K562 (cell line): ENCODE results near the gene ZNF235. TPM values are rescaled to one million over a fixed set of nuclear protein-coding genes. Genes with fewer than 3 reads are reported as not detected.

Source experiments
- ATAC-seq: fragments of 200-7000 bp; cut with Tn5 transposase; 3 replicates; pipeline ENCODE4 v1.9.1; 2020; ENCODE audit warnings: moderate library complexity
- BruUV-seq: library from RNA; stranded (reverse); fragments of 400-500 nt; replicated peaks from 2 replicates; lab custom pipeline; 2021; lab: Mats Ljungman, UMichigan
- CTCF ChIA-PET: fragments of 300-600 bp; formaldehyde crosslinking; extraction: SDS; loops from one replicate; lab custom pipeline; 2021; ENCODE audit warnings: low intra/inter-chr PET ratio; lab: Yijun Ruan, JAX
- POLR2A ChIA-PET: fragments of 300-600, 350-650 bp; sonication (Branson Sonifier 250); formaldehyde crosslinking; extraction: SDS; loops from one replicate; lab custom pipeline; 2021; ENCODE audit warnings: antibody characterized with exemption, inconsistent platforms; lab: Yijun Ruan, JAX
- DNase-seq, 4 experiments: peaks; one replicate each; pipeline versions ENCODE4 v3.0.0 to v3.0.0-alpha.2; 2011 to 2018; ENCODE audit warnings: low spot score in 3 of 4, mixed read lengths in 3 of 4; ENCODE audit errors: extremely low read depth in 1 of 4
- FAIRE-seq: peaks from 2 replicates; lab custom pipeline; 2011; peaks lifted over from hg19 to GRCh38; lab: Jason Lieb, UNC
- H2AFZ ChIP-seq: 2 replicates; pipeline ENCODE4 v1.6.0; 2011; ENCODE audit warnings: low read depth, low read length, control low read depth, inconsistent platforms
- H3K27ac ChIP-seq: fragments of 200-600 bp; 3 replicates; pipeline ENCODE4 v1.8.0; 2011; ENCODE audit warnings: low read depth, mild to moderate bottlenecking, control low read depth, inconsistent platforms, low read length, moderate library complexity, mixed read lengths; ENCODE audit errors: extremely low read depth
- H3K27me3 ChIP-seq, 2 experiments: fragments of 300-600 bp in 1 of 2; 2 replicates in 1 of 2; 3 replicates in 1 of 2; pipeline versions ENCODE4 v1.6.0 to v1.8.0; 2011; ENCODE audit warnings: inconsistent platforms in 2 of 2, low read length in 2 of 2, mild to moderate bottlenecking in 1 of 2, mixed read lengths in 1 of 2, moderate library complexity in 1 of 2; ENCODE audit not compliant: control insufficient read depth in 2 of 2, insufficient read depth in 2 of 2
- H3K36me3 ChIP-seq: fragments of 300-600 bp; 3 replicates; pipeline ENCODE4 v1.8.0; 2011; ENCODE audit warnings: mild to moderate bottlenecking, low read length, inconsistent platforms; ENCODE audit not compliant: control insufficient read depth, insufficient read depth
- H3K4me1 ChIP-seq, 2 experiments: fragments of 200-600 bp in 1 of 2; replicated peaks in 1 of 2; 2 replicates in 1 of 2; 3 replicates in 1 of 2; pipeline versions ENCODE4 v1.5.1 to v1.8.0; 2011; ENCODE audit warnings: inconsistent platforms in 2 of 2, low read length in 2 of 2, mild to moderate bottlenecking in 1 of 2, mixed read lengths in 1 of 2, moderate library complexity in 1 of 2; ENCODE audit not compliant: control insufficient read depth in 2 of 2, insufficient read depth in 2 of 2
- H3K4me2 ChIP-seq: 2 replicates; pipeline ENCODE4 v1.6.1; 2011; ENCODE audit warnings: low read length, control low read depth, inconsistent platforms, mixed read lengths; ENCODE audit not compliant: insufficient read depth
- H3K4me3 ChIP-seq: fragments of 200-600 bp; sonication (generic), shearing (Covaris generic); 2 replicates; pipeline ENCODE4 v1.5.1; 2016; ENCODE audit warnings: control low read depth, inconsistent platforms
- H3K79me2 ChIP-seq: fragments of 200-600 bp; 3 replicates; pipeline ENCODE4 v1.8.0; 2011; ENCODE audit warnings: low read length, inconsistent platforms; ENCODE audit not compliant: control insufficient read depth, insufficient read depth
- H3K9ac ChIP-seq, 2 experiments: 2 replicates each; pipeline versions ENCODE4 v1.6.0 to v1.6.1; 2011; ENCODE audit warnings: low read depth in 2 of 2, low read length in 2 of 2, control low read depth in 1 of 2, inconsistent platforms in 1 of 2, mild to moderate bottlenecking in 1 of 2, mixed read lengths in 1 of 2; ENCODE audit not compliant: insufficient read depth in 1 of 2
- H3K9me1 ChIP-seq: one replicate; pipeline ENCODE4 v1.6.0; 2011; ENCODE audit warnings: inconsistent platforms, mild to moderate bottlenecking, low read length, moderate library complexity; ENCODE audit not compliant: control insufficient read depth, insufficient read depth
- H3K9me3 ChIP-seq: replicated peaks from 2 replicates; pipeline ENCODE4 v1.5.1; 2011; ENCODE audit warnings: low read depth, low read length, inconsistent platforms; ENCODE audit not compliant: control insufficient read depth, insufficient read depth
- H4K20me1 ChIP-seq: replicated peaks from 2 replicates; pipeline ENCODE4 v1.6.1; 2011; ENCODE audit warnings: low read length, inconsistent platforms, mixed read lengths; ENCODE audit not compliant: control insufficient read depth, insufficient read depth
- CC2D1A ChIP-seq: fragments of 450-650 bp; IDR thresholded peaks from 2 replicates; pipeline ENCODE4 v1.6.1; 2017; ENCODE audit warnings: mild to moderate bottlenecking
- CHD4 ChIP-seq: fragments of 200-600 bp; sonication (generic); IDR thresholded peaks from 3 replicates; pipeline ENCODE4 v1.6.1; 2012; ENCODE audit warnings: low read depth, mild to moderate bottlenecking, mixed read lengths, low read length, inconsistent platforms; ENCODE audit not compliant: insufficient read depth, insufficient replicate concordance, poor library complexity, severe bottlenecking
- CSDE1 ChIP-seq, 2 experiments: fragments of 450-650 bp; IDR thresholded peaks; 2 replicates each; pipeline ENCODE4 v1.6.1; 2016; ENCODE audit warnings: mild to moderate bottlenecking in 1 of 2
- DPF2 ChIP-seq: fragments of 450-650 bp; IDR thresholded peaks from 2 replicates; pipeline ENCODE4 v1.6.1; 2016
- EGR1 ChIP-seq: fragments of 450-650 bp; conservative IDR thresholded peaks from 2 replicates; pipeline ENCODE4 v1.6.1; 2017; ENCODE audit warnings: mild to moderate bottlenecking
- ESRRA ChIP-seq: fragments of 450-650 bp; IDR thresholded peaks from 2 replicates; pipeline ENCODE4 v1.6.1; 2014; ENCODE audit warnings: low read depth, mild to moderate bottlenecking, moderate library complexity, borderline replicate concordance
- MCM2 ChIP-seq: fragments of 450-650 bp; IDR thresholded peaks from 2 replicates; pipeline ENCODE4 v1.6.1; 2017; ENCODE audit warnings: low read depth, mild to moderate bottlenecking
- MCM5 ChIP-seq: fragments of 450-650 bp; IDR thresholded peaks from 2 replicates; pipeline ENCODE4 v1.6.1; 2016; ENCODE audit warnings: low read depth
- OTX1 ChIP-seq: fragments of 450-650 bp; formaldehyde crosslinking; IDR thresholded peaks from 2 replicates; pipeline ENCODE4 v1.4.0; 2022; ENCODE audit warnings: mild to moderate bottlenecking
- PKNOX1 ChIP-seq: fragments of 450-650 bp; IDR thresholded peaks from 2 replicates; pipeline ENCODE4 v1.6.1; 2016
- SPI1 ChIP-seq: IDR thresholded peaks from 2 replicates; pipeline ENCODE4 v1.6.1; 2011; ENCODE audit warnings: low read depth, low read length, control low read depth, borderline replicate concordance
- TAF7 ChIP-seq: fragments of 450-650 bp; IDR thresholded peaks from 2 replicates; pipeline ENCODE4 v1.6.1; 2016; ENCODE audit warnings: missing genetic modification characterization, missing compliant biosample characterization
- TARDBP ChIP-seq: fragments of 450-650 bp; IDR thresholded peaks from 2 replicates; pipeline ENCODE4 v1.6.1; 2016
- ZBTB8A ChIP-seq: fragments of 450-650 bp; IDR thresholded peaks from 2 replicates; pipeline ENCODE4 v1.6.1; 2018; ENCODE audit warnings: mild to moderate bottlenecking, moderate library complexity; ENCODE audit not compliant: partially characterized antibody
- ZNF586 ChIP-seq: fragments of 450-650 bp; formaldehyde crosslinking; conservative IDR thresholded peaks from 2 replicates; pipeline ENCODE4 v1.4.0; 2020; ENCODE audit warnings: mild to moderate bottlenecking, moderate library complexity
- WGBS: fragments of 100-300 bp; shearing (Covaris generic); methylation state at CpG from one replicate; pipeline ENCODE4 v1.1.6; 2016; ENCODE audit warnings: low coverage, mixed read lengths; ENCODE audit not compliant: insufficient coverage; ENCODE audit errors: missing lambda C conversion rate; 5-methylcytosine and 5-hydroxymethylcytosine counted together
- in situ Hi-C: fragments of 300-500 bp; cut with MboI; formaldehyde crosslinking; loops from 4 replicates; pipeline ENCODE4 v1.15.0; 2018; ENCODE audit warnings: inconsistent platforms, mixed read lengths
- intact Hi-C: fragments of 100-400 bp; cut with micrococcal nuclease; formaldehyde crosslinking; loops from 2 replicates; pipeline ENCODE4 v1.14.2; 2022
- polyA plus RNA-seq, 8 experiments: library from polyadenylated mRNA; depleted of rRNA in 4 of 8; stranded (reverse) in 5 of 8; unstranded in 3 of 8; fragments of >200 nt; fragmentation: Nextera tagmentation in 2 of 8; fragmentation: Illumina TruSeq in 1 of 8; extraction: Ambion mirVana in 2 of 8; extraction: Trizol in 1 of 8; gene quantifications; 2 replicates each; pipeline versions ENCODE4 v1.2.1 to v1.2.3, GENCODE V29; 2011 to 2014; ENCODE audit warnings: inconsistent platforms in 1 of 8, missing spikeins in 1 of 8
- total RNA-seq, 7 experiments: library from RNA; depleted of rRNA in 6 of 7; stranded (reverse); fragments of >200 nt in 6 of 7; fragmentation: Illumina TruSeq in 2 of 7; extraction: Trizol in 2 of 7; gene quantifications; 2 replicates each; pipeline versions ENCODE4 v1.2.1 to v1.2.3, GENCODE V29; 2011 to 2021; ENCODE audit warnings: low replicate concordance in 1 of 7

ZNF235 gene
- total and polyA plus RNA-seq, 9 of the 15 experiments (the other 6 are each of a cell fraction or from before 2014, with no cell fraction given) = 0.68 to 2.9 (median 1.3) TPM

GRCh38 chr19:44345959-44346358, 41.1 kb upstream of the ZNF235 start:
- no TSS peak for BruUV-seq
- Histone ChIP-seq H4K20me1 (no peaks in the 10 kb centered on the region), H3K4me2 (no peak overlapping the region), H3K9ac (no peak overlapping the region), H3K36me3 (no peaks in the 10 kb centered on the region), H3K9me3 (no peaks in the 10 kb centered on the region; the same call in 1 of the 2 replicates), H3K27ac (no peak overlapping the region), H3K79me2 (no peaks in the 10 kb centered on the region), H3K9me1 (no peaks in the 10 kb centered on the region), H3K4me1 (no peaks in the 10 kb centered on the region), H3K27me3 (no peaks in the 10 kb centered on the region), H2AFZ (no peak overlapping the region), H3K4me3 (no peak overlapping the region)
- 0% methylated on average over 4 of the region's 4 CpGs for WGBS
- DNase-seq (no peak), FAIRE-seq (no peak), ATAC-seq (no peak)
- ChIA-PET POLR2A (no interaction called here), CTCF (no interaction called here)
- no peak for TF ChIP-seq EGR1
- intact Hi-C loops (no loop called here), in situ Hi-C loops (no loop called here)

DNA sequence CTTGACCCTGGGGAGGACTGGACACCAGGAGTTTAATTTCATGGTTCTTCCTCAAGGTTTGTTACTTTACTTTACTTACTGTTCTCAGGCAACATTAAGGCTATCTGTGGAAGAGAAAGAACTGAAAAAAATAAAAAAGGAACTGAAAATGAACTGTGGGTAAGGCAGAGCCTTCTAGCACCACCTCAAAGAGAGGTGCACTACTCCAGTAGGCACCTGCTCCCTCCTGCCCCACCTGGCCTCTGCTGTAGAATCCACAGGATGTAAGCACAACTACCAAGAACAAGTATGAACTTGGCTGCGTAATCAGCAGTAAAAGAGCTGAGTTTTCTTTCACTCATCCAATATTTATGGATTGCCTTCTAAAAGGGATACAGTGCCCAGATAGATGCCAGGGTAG, 39.4 kb upstream of the ZNF235 start:
- H3K4me1 ChIP-seq = no peaks in the 10 kb centered on the region
- no peaks in the 10 kb centered on the region for H3K36me3 ChIP-seq
- in situ Hi-C loops (no loop called here), intact Hi-C loops (no loop called here)
- no peak overlapping the region for H3K9ac ChIP-seq
- no peak overlapping the region for H3K4me3 ChIP-seq
- DNase-seq (no peak), FAIRE-seq (no peak), ATAC-seq (no peak)
- CTCF ChIA-PET = no interaction called here
- H3K4me2 ChIP-seq = no peak overlapping the region
- H3K27ac ChIP-seq = no peak overlapping the region
- no peaks in the 10 kb centered on the region for H3K79me2 ChIP-seq
- POLR2A ChIA-PET = no interaction called here
- H2AFZ ChIP-seq = no peak overlapping the region
- TF ChIP-seq TARDBP (no peak), CHD4 (no peak), ZBTB8A (no peak), ESRRA (no peak), MCM2 (no peak), TAF7 (tag) (no peak), SPI1 (no peak), CC2D1A (no peak), MCM5 (no peak), OTX1 (CRISPR knock-in tag) (no peak), CSDE1 (IDR thresholded peaks at IDR 0.05) (no peak), PKNOX1 (no peak), DPF2 (no peak), ZNF586 (CRISPR knock-in tag) (no peak)
- no peaks in the 10 kb centered on the region for H4K20me1 ChIP-seq
- no TSS peak for BruUV-seq
- no peaks in the 10 kb centered on the region for H3K9me1 ChIP-seq
- no peaks in the 10 kb centered on the region; the same call in 1 of the 2 replicates for H3K9me3 ChIP-seq
- WGBS = 0% methylated on average over 1 of the region's 1 CpG
- no peaks in the 10 kb centered on the region for H3K27me3 ChIP-seq
